Measurements from ENCODE around the gene DLG2.

The DLG2 gene

GRCh38 chr11:84890676-84891075, 736.5 kb downstream of the DLG2 start:
- no peak overlapping the region for H2BK15ac ChIP-seq (ENCODE audit: low read depth, poor library complexity, severe bottlenecking)
- no peak overlapping the region for H3K18ac ChIP-seq (ENCODE audit: low read depth in 1 of 2, low read length in 2 of 2)
- H3K9me3 ChIP-seq (ENCODE audit: control insufficient read depth, low read length), result no peaks in the 10 kb centered on the region
- H3K36me3 ChIP-seq (ENCODE audit: control insufficient read depth in 1 of 2, insufficient read depth in 2 of 2, low read depth in 1 of 2, low read length in 2 of 2), result no peaks in the 10 kb centered on the region
- 55% methylated on average over 2 of the region's 3 CpGs for WGBS
- no peak overlapping the region for H3K23ac ChIP-seq (ENCODE audit: low read length in 2 of 2)
- no peak overlapping the region for H3K4ac ChIP-seq (ENCODE audit: low read depth in 1 of 2, low read length in 2 of 2)
- no peak overlapping the region for H2BK120ac ChIP-seq (ENCODE audit: low read depth, low read length)
- H3K27ac ChIP-seq (ENCODE audit: low read length, poor library complexity, severe bottlenecking), result no peak overlapping the region
- no peak overlapping the region for H2BK12ac ChIP-seq (ENCODE audit: low read length in 2 of 2)
- no peaks in the 10 kb centered on the region for H3K4me1 ChIP-seq (ENCODE audit: control insufficient read depth, insufficient read depth, low read depth, low read length)
- DNase-seq, result no peak
- H4K8ac ChIP-seq (ENCODE audit: low read length), result no peak overlapping the region
- no peak overlapping the region for H2AFZ ChIP-seq (ENCODE audit: low read depth, low read length)
- no peak overlapping the region for H4K91ac ChIP-seq (ENCODE audit: low read length)
- H2AK5ac ChIP-seq (ENCODE audit: low read length, severe bottlenecking), result no peak overlapping the region
- H3K4me2 ChIP-seq (ENCODE audit: low read length, poor library complexity, severe bottlenecking), result no peak overlapping the region
- no peaks in the 10 kb centered on the region for H3K79me1 ChIP-seq (replicated peaks; ENCODE audit: low read length, poor library complexity, severe bottlenecking)
- no peak overlapping the region for H3K14ac ChIP-seq (ENCODE audit: low read length in 2 of 2)
- H3K9ac ChIP-seq (ENCODE audit: low read length), result no peak overlapping the region
- no peaks in the 10 kb centered on the region for H3K27me3 ChIP-seq (ENCODE audit: control insufficient read depth in 1 of 2, insufficient read depth in 1 of 2, low read length in 2 of 2)
- H3K4me3 ChIP-seq (ENCODE audit: insufficient read depth in 1 of 2, low read depth in 1 of 2, low read length in 2 of 2), result no peak overlapping the region
- no peak overlapping the region for H2BK5ac ChIP-seq (ENCODE audit: low read depth, low read length, poor library complexity, severe bottlenecking)

- H3K79me1 ChIP-seq (replicated peaks; ENCODE audit: low read length, poor library complexity, severe bottlenecking), result no peaks in the 10 kb centered on the region
- no peaks in the 10 kb centered on the region for H3K36me3 ChIP-seq (ENCODE audit: control insufficient read depth in 1 of 2, insufficient read depth in 2 of 2, low read depth in 1 of 2, low read length in 2 of 2)
- H2AK5ac ChIP-seq (ENCODE audit: low read length, severe bottlenecking), result no peak overlapping the region
- no peaks in the 10 kb centered on the region for H3K4me1 ChIP-seq (ENCODE audit: control insufficient read depth, insufficient read depth, low read depth, low read length)
- no peak overlapping the region for H3K27ac ChIP-seq (ENCODE audit: low read length, poor library complexity, severe bottlenecking)
- no peaks in the 10 kb centered on the region for H3K9me3 ChIP-seq (ENCODE audit: control insufficient read depth, low read length)
- no peak overlapping the region for H2AFZ ChIP-seq (ENCODE audit: low read depth, low read length)
- no peak overlapping the region for H3K4me2 ChIP-seq (ENCODE audit: low read length, poor library complexity, severe bottlenecking)
- H3K18ac ChIP-seq (ENCODE audit: low read depth in 1 of 2, low read length in 2 of 2), result no peak overlapping the region
- no peaks in the 10 kb centered on the region for H3K27me3 ChIP-seq (ENCODE audit: control insufficient read depth in 1 of 2, insufficient read depth in 1 of 2, low read length in 2 of 2)
- no peak overlapping the region for H3K4me3 ChIP-seq (ENCODE audit: insufficient read depth in 1 of 2, low read depth in 1 of 2, low read length in 2 of 2)
- no peak overlapping the region for H2BK15ac ChIP-seq (ENCODE audit: low read depth, poor library complexity, severe bottlenecking)
- H3K23ac ChIP-seq (ENCODE audit: low read length in 2 of 2), result no peak overlapping the region
- 90% methylated on average over 2 of the region's 3 CpGs for WGBS
- H2BK12ac ChIP-seq (ENCODE audit: low read length in 2 of 2), result no peak overlapping the region
- no peak overlapping the region for H2BK5ac ChIP-seq (ENCODE audit: low read depth, low read length, poor library complexity, severe bottlenecking)
- no peak overlapping the region for H2BK120ac ChIP-seq (ENCODE audit: low read depth, low read length)
- H3K4ac ChIP-seq (ENCODE audit: low read depth in 1 of 2, low read length in 2 of 2), result no peak overlapping the region
- no peak overlapping the region for H3K9ac ChIP-seq (ENCODE audit: low read length)
- H4K8ac ChIP-seq (ENCODE audit: low read length), result no peak overlapping the region
- DNase-seq, result no peak
- H3K14ac ChIP-seq (ENCODE audit: low read length in 2 of 2), result no peak overlapping the region
- no peak overlapping the region for H4K91ac ChIP-seq (ENCODE audit: low read length)
Measured at GRCh38 chr11:84889556-84889955, 737.6 kb downstream of the DLG2 start.

GRCh38 chr11:84887055-84887629, 740.0 kb downstream of the DLG2 start:
- Histone ChIP-seq H3K36me3 (ENCODE audit: control insufficient read depth in 1 of 2, insufficient read depth in 2 of 2, low read depth in 1 of 2, low read length in 2 of 2) (no peaks in the 10 kb centered on the region), H3K4ac (ENCODE audit: low read depth in 1 of 2, low read length in 2 of 2) (no peak overlapping the region), H4K8ac (ENCODE audit: low read length) (no peak overlapping the region), H2BK5ac (ENCODE audit: low read depth, low read length, poor library complexity, severe bottlenecking) (no peak overlapping the region), H3K23ac (ENCODE audit: low read length in 2 of 2) (no peak overlapping the region), H2AFZ (ENCODE audit: low read depth, low read length) (no peak overlapping the region), H3K27me3 (ENCODE audit: control insufficient read depth in 1 of 2, insufficient read depth in 1 of 2, low read length in 2 of 2) (no peaks in the 10 kb centered on the region), H3K79me1 (replicated peaks; ENCODE audit: low read length, poor library complexity, severe bottlenecking) (no peaks in the 10 kb centered on the region), H2BK120ac (ENCODE audit: low read depth, low read length) (no peak overlapping the region), H3K14ac (ENCODE audit: low read length in 2 of 2) (no peak overlapping the region), H3K4me1 (ENCODE audit: control insufficient read depth, insufficient read depth, low read depth, low read length) (no peaks in the 10 kb centered on the region), H3K4me2 (ENCODE audit: low read length, poor library complexity, severe bottlenecking) (no peak overlapping the region), H3K9ac (ENCODE audit: low read length) (peak overlapping the region; percentile 84), H2BK15ac (ENCODE audit: low read depth, poor library complexity, severe bottlenecking) (no peak overlapping the region), H3K4me3 (ENCODE audit: insufficient read depth in 1 of 2, low read depth in 1 of 2, low read length in 2 of 2) (peak overlapping the region in 1 of 2 experiments; percentile 63), H2AK5ac (ENCODE audit: low read length, severe bottlenecking) (no peak overlapping the region), H2BK12ac (ENCODE audit: low read length in 2 of 2) (no peak overlapping the region), H4K91ac (ENCODE audit: low read length) (no peak overlapping the region), H3K9me3 (ENCODE audit: control insufficient read depth, low read length) (no peaks in the 10 kb centered on the region), H3K27ac (ENCODE audit: low read length, poor library complexity, severe bottlenecking) (no peak overlapping the region), H3K18ac (ENCODE audit: low read depth in 1 of 2, low read length in 2 of 2) (no peak overlapping the region)
- WGBS, result 100% methylated on average over 1 of the region's 3 CpGs
- no peak for DNase-seq

GRCh38 chr11:84886344-84886743, 740.8 kb downstream of the DLG2 start:
- Histone ChIP-seq H2BK5ac (ENCODE audit: low read depth, low read length, poor library complexity, severe bottlenecking) (no peak overlapping the region), H3K4ac (ENCODE audit: low read depth in 1 of 2, low read length in 2 of 2) (no peak overlapping the region), H4K8ac (ENCODE audit: low read length) (no peak overlapping the region), H3K9ac (ENCODE audit: low read length) (no peak overlapping the region), H3K14ac (ENCODE audit: low read length in 2 of 2) (no peak overlapping the region), H2AK5ac (ENCODE audit: low read length, severe bottlenecking) (no peak overlapping the region), H3K27me3 (ENCODE audit: control insufficient read depth in 1 of 2, insufficient read depth in 1 of 2, low read length in 2 of 2) (no peaks in the 10 kb centered on the region), H2AFZ (ENCODE audit: low read depth, low read length) (no peak overlapping the region), H3K27ac (ENCODE audit: low read length, poor library complexity, severe bottlenecking) (no peak overlapping the region), H3K4me1 (ENCODE audit: control insufficient read depth, insufficient read depth, low read depth, low read length) (no peaks in the 10 kb centered on the region), H2BK120ac (ENCODE audit: low read depth, low read length) (no peak overlapping the region), H3K4me2 (ENCODE audit: low read length, poor library complexity, severe bottlenecking) (no peak overlapping the region), H3K23ac (ENCODE audit: low read length in 2 of 2) (no peak overlapping the region), H3K9me3 (ENCODE audit: control insufficient read depth, low read length) (no peaks in the 10 kb centered on the region), H4K91ac (ENCODE audit: low read length) (no peak overlapping the region), H3K36me3 (ENCODE audit: control insufficient read depth in 1 of 2, insufficient read depth in 2 of 2, low read depth in 1 of 2, low read length in 2 of 2) (no peaks in the 10 kb centered on the region), H3K79me1 (replicated peaks; ENCODE audit: low read length, poor library complexity, severe bottlenecking) (no peaks in the 10 kb centered on the region), H2BK15ac (ENCODE audit: low read depth, poor library complexity, severe bottlenecking) (no peak overlapping the region), H3K4me3 (ENCODE audit: insufficient read depth in 1 of 2, low read depth in 1 of 2, low read length in 2 of 2) (no peak overlapping the region), H2BK12ac (ENCODE audit: low read length in 2 of 2) (no peak overlapping the region), H3K18ac (ENCODE audit: low read depth in 1 of 2, low read length in 2 of 2) (no peak overlapping the region)
- no peak for DNase-seq
- no CpG with 5 or more reads among the region's 1 CpG for WGBS

Measured in mesenchymal stem cell (in vitro differentiated cells and primary cell).